Prostate gland (tissue), 2 donors: ENCODE results near the gene MRGPRX2.

Experiments used
- CTCF ChIP-seq, 4 experiments: fragments of 200-600 bp in 2 of 4; fragments of 450-650 bp in 2 of 4; sonication (generic) in 2 of 4; IDR thresholded peaks; 1 replicate in 3 of 4; 2 replicates in 1 of 4; pipeline ENCODE4 v1.5.1; 2016 to 2019; ENCODE audit warnings: antibody characterized with exemption in 4 of 4, mild to moderate bottlenecking in 2 of 4, moderate library complexity in 2 of 4
- POLR2A ChIP-seq: fragments of 450-650 bp; IDR thresholded peaks from one replicate; pipeline ENCODE4 v1.6.1; 2016; ENCODE audit warnings: antibody characterized with exemption, mild to moderate bottlenecking

- TF ChIP-seq CTCF (IDR thresholded peaks at IDR 0.05) (no peak), POLR2A (no peak)
Observed at GRCh38 chr11:19088791-19089190, 28.3 kb upstream of the MRGPRX2 start.
